ENCODE results near the gene KIN.

The KIN gene

GRCh38 chr10:7722927-7723529 lies 64.8 kb downstream of the KIN start:
- no peak overlapping the region for H3K27ac ChIP-seq (replicated peaks)
- H3K27me3 ChIP-seq (ENCODE audit: insufficient read depth, poor library complexity, severe bottlenecking), result no peaks in the 10 kb centered on the region
- H3K4me3 ChIP-seq (replicated peaks; ENCODE audit: insufficient read depth, low read length), result no peak overlapping the region
- DNase-seq (ENCODE audit: low read depth in 1 of 2, low spot score in 1 of 2), result no peak
- TF ChIP-seq CTCF (IDR thresholded peaks at IDR 0.05; ENCODE audit: insufficient read depth, low read length), result no peak
- TF ChIP-seq REST (IDR thresholded peaks at IDR 0.05; ENCODE audit: insufficient replicate concordance, low read depth), result no peak
- TF ChIP-seq POLR2AphosphoS5 (IDR thresholded peaks at IDR 0.05; ENCODE audit: low read depth), result no peak
- TF ChIP-seq SPI1 (IDR thresholded peaks at IDR 0.05; ENCODE audit: borderline replicate concordance, low read depth), result no peak
- no peak for TF ChIP-seq GABPA (IDR thresholded peaks at IDR 0.05; ENCODE audit: low read depth)

- Histone ChIP-seq H3K4me3 (replicated peaks; ENCODE audit: insufficient read depth, low read length) (no peak overlapping the region), H3K27ac (replicated peaks) (no peak overlapping the region), H3K27me3 (ENCODE audit: insufficient read depth, poor library complexity, severe bottlenecking) (no peaks in the 10 kb centered on the region)
- DNase-seq (ENCODE audit: low read depth in 1 of 2, low spot score in 1 of 2), result no peak
- TF ChIP-seq POLR2AphosphoS5 (IDR thresholded peaks at IDR 0.05; ENCODE audit: low read depth) (no peak), REST (IDR thresholded peaks at IDR 0.05; ENCODE audit: insufficient replicate concordance, low read depth) (no peak), GABPA (IDR thresholded peaks at IDR 0.05; ENCODE audit: low read depth) (no peak), SPI1 (IDR thresholded peaks at IDR 0.05; ENCODE audit: borderline replicate concordance, low read depth) (no peak), CTCF (IDR thresholded peaks at IDR 0.05; ENCODE audit: insufficient read depth, low read length) (no peak)
These were observed 67.3 kb downstream of the KIN start for GRCh38 chr10:7720478-7720877.

- Histone ChIP-seq H3K27me3 (ENCODE audit: insufficient read depth, poor library complexity, severe bottlenecking) (no peaks in the 10 kb centered on the region), H3K27ac (replicated peaks) (no peak overlapping the region), H3K4me3 (replicated peaks; ENCODE audit: insufficient read depth, low read length) (no peak overlapping the region)
- TF ChIP-seq REST (IDR thresholded peaks at IDR 0.05; ENCODE audit: insufficient replicate concordance, low read depth), result no peak
- TF ChIP-seq SPI1 (IDR thresholded peaks at IDR 0.05; ENCODE audit: borderline replicate concordance, low read depth), result no peak
- no peak for TF ChIP-seq CTCF (IDR thresholded peaks at IDR 0.05; ENCODE audit: insufficient read depth, low read length)
- TF ChIP-seq GABPA (IDR thresholded peaks at IDR 0.05; ENCODE audit: low read depth), result no peak
- TF ChIP-seq POLR2AphosphoS5 (IDR thresholded peaks at IDR 0.05; ENCODE audit: low read depth), result no peak
- DNase-seq (ENCODE audit: low read depth in 1 of 2, low spot score in 1 of 2), result no peak
These were observed 69.1 kb downstream of the KIN start for GRCh38 chr10:7718685-7719084.
